ENCODE results near the gene IL31RA.

- TF ChIP-seq CTCF (IDR thresholded peaks at IDR 0.05; ENCODE audit: insufficient read depth, low read length, poor library complexity, severe bottlenecking) (no peak), EZH2phosphoT487 (conservative IDR thresholded peaks at IDR 0.05; ENCODE audit: low read length) (no peak)
Observed at GRCh38 chr5:55820488-55820887, 30.7 kb upstream of the IL31RA start.

Measured in SU-DHL-6 (cell line).